NCI-H1048 (cell line): ENCODE measurements around the gene CRCP.
"Not testable (repeated sequence)": the region's sequence is repeated elsewhere in the genome, so short reads cannot be mapped to it uniquely, and the experiment has no call there.

ENCODE experiments used
- DNase-seq: peaks from one replicate; lab custom pipeline; 2025; lab: John Stamatoyannopoulos, UW

Gene CRCP

GRCh38 chr7:66108410-66108809 is 6.2 kb upstream of the CRCP start:
- not testable (repeated sequence) for DNase-seq

- no peak for DNase-seq
Measured at GRCh38 chr7:66110856-66111255, 3.8 kb upstream of the CRCP start.

- DNase-seq, result not testable (repeated sequence)
Measured at GRCh38 chr7:66116680-66117420, 2.2 kb downstream of the CRCP start.

- DNase-seq, result no peak
Measured at GRCh38 chr7:66118603-66119002, 4.0 kb downstream of the CRCP start.

GRCh38 chr7:66119245-66119850 is 4.7 kb downstream of the CRCP start:
- DNase-seq, result no peak

GRCh38 chr7:66123175-66123528 is 8.5 kb downstream of the CRCP start:
- no peak for DNase-seq

- not testable (repeated sequence) for DNase-seq
Measured at GRCh38 chr7:66124569-66124861, 9.9 kb downstream of the CRCP start.

- DNase-seq, result no peak
Measured at GRCh38 chr7:66125052-66125694, 10.5 kb downstream of the CRCP start.

GRCh38 chr7:66125781-66126352 is 11.2 kb downstream of the CRCP start:
- DNase-seq, result not testable (repeated sequence)

GRCh38 chr7:66127172-66127571 is 12.5 kb downstream of the CRCP start:
- DNase-seq, result not testable (repeated sequence)

- no peak for DNase-seq
Measured at GRCh38 chr7:66138994-66139752, 24.5 kb downstream of the CRCP start.

- no peak for DNase-seq
Measured at GRCh38 chr7:66140924-66141323, 26.3 kb downstream of the CRCP start.

- DNase-seq, result no peak
Measured at GRCh38 chr7:66142334-66142733, 27.7 kb downstream of the CRCP start.

GRCh38 chr7:66142996-66143395 is 28.3 kb downstream of the CRCP start:
- no peak for DNase-seq

GRCh38 chr7:66143876-66144332 is 29.3 kb downstream of the CRCP start:
- DNase-seq, result no peak

- no peak for DNase-seq
Measured at GRCh38 chr7:66145400-66146104, 30.9 kb downstream of the CRCP start.

- DNase-seq, result no peak
Measured at GRCh38 chr7:66146701-66147100, 32.1 kb downstream of the CRCP start.

- DNase-seq, result not testable (repeated sequence)
Measured at GRCh38 chr7:66147657-66148056, 33.0 kb downstream of the CRCP start.

- DNase-seq, result no peak
Measured at GRCh38 chr7:66150471-66150870, 35.8 kb downstream of the CRCP start.

GRCh38 chr7:66152371-66153191 is 37.9 kb downstream of the CRCP start:
- DNase-seq, result no peak

GRCh38 chr7:66153691-66154090 is 39.0 kb downstream of the CRCP start:
- no peak for DNase-seq
